ENCODE measurements around the gene HACD2.
A peak's percentile ranks its signal among the peaks of the same experiment; 100 is the strongest.

The HACD2 gene

GRCh38 chr3:123447749-123448517 lies 136.9 kb downstream of the HACD2 start:
- DNase-seq (ENCODE audit: low read depth in 2 of 2): peak in 1 of 2 donors; percentile 44

- DNase-seq (ENCODE audit: low read depth in 2 of 2): no peak
Measured at GRCh38 chr3:123447416-123447748, 137.5 kb downstream of the HACD2 start.

GRCh38 chr3:123446610-123447109 lies 138.2 kb downstream of the HACD2 start:
- no peak for DNase-seq (ENCODE audit: low read depth in 2 of 2)

GRCh38 chr3:123446210-123446609 lies 138.6 kb downstream of the HACD2 start:
- DNase-seq (ENCODE audit: low read depth in 2 of 2): no peak

- no peak for DNase-seq (ENCODE audit: low read depth in 2 of 2)
Measured at GRCh38 chr3:123445702-123446101, 139.2 kb downstream of the HACD2 start.

- DNase-seq (ENCODE audit: low read depth in 2 of 2): no peak
Measured at GRCh38 chr3:123444744-123445143, 140.1 kb downstream of the HACD2 start.

- DNase-seq (ENCODE audit: low read depth in 2 of 2): no peak
Measured at GRCh38 chr3:123444023-123444422, 140.8 kb downstream of the HACD2 start.

- no peak for DNase-seq (ENCODE audit: low read depth in 2 of 2)
Measured at GRCh38 chr3:123442908-123443307, 141.9 kb downstream of the HACD2 start.

- no peak for DNase-seq (ENCODE audit: low read depth in 2 of 2)
Measured at GRCh38 chr3:123442125-123442524, 142.7 kb downstream of the HACD2 start.

Data from stimulated activated CD4-positive, alpha-beta T cell treated with anti-CD3 and anti-CD28 coated beads, Interleukin-1b, Interleukin-23, amount 100 ng/mL, for 4 hours (primary cell).